Endothelial cell of umbilical vein (primary cell): ENCODE measurements around the gene KIAA1958. TPM values are rescaled to one million over a fixed set of nuclear protein-coding genes. Genes with fewer than 3 reads are reported as not detected.

Source experiments
- BruUV-seq: library from RNA; stranded (reverse); fragments of 400-500 nt; replicated peaks from 2 replicates; lab custom pipeline; 2021; lab: Mats Ljungman, UMichigan
- CTCF ChIA-PET: fragments of 300-600, 350-600 bp; sonication (Branson Sonifier 250); formaldehyde crosslinking; loops from one replicate; lab custom pipeline; 2021; ENCODE audit warnings: antibody characterized with exemption, inconsistent platforms; lab: Charles Lee
- POLR2A ChIA-PET: fragments of 300-600, 350-600 bp; sonication (Branson Sonifier 250); formaldehyde crosslinking; loops from one replicate; lab custom pipeline; 2021; ENCODE audit warnings: antibody characterized with exemption, inconsistent platforms; lab: Charles Lee
- DNase-seq: peaks from one replicate; pipeline ENCODE4 v3.0.0-alpha.2; 2011; ENCODE audit warnings: low read depth, low spot score
- FAIRE-seq: peaks from 2 replicates; lab custom pipeline; 2011; peaks lifted over from hg19 to GRCh38; lab: Jason Lieb, UNC
- H2AFZ ChIP-seq: 2 replicates; pipeline ENCODE4 v1.6.0; 2012; ENCODE audit warnings: low read depth, low read length, control low read depth, inconsistent platforms
- H3K27ac ChIP-seq: 2 replicates; pipeline ENCODE4 v1.5.1; 2011; ENCODE audit warnings: low read depth, mild to moderate bottlenecking, control low read depth, low read length, moderate library complexity; ENCODE audit not compliant: insufficient read depth
- H3K27me3 ChIP-seq, 2 experiments: 2 replicates each; pipeline versions ENCODE4 v1.6.0 to v1.6.1; 2011; ENCODE audit warnings: low read length in 2 of 2, mixed read lengths in 1 of 2; ENCODE audit not compliant: control insufficient read depth in 2 of 2, insufficient read depth in 2 of 2
- H3K36me3 ChIP-seq, 2 experiments: 2 replicates in 1 of 2; 3 replicates in 1 of 2; pipeline ENCODE4 v1.5.1; 2011; ENCODE audit warnings: low read length in 2 of 2, mild to moderate bottlenecking in 1 of 2, moderate library complexity in 1 of 2; ENCODE audit not compliant: control insufficient read depth in 2 of 2, insufficient read depth in 2 of 2; ENCODE audit errors: extremely low read depth in 1 of 2
- H3K4me1 ChIP-seq: 3 replicates; pipeline ENCODE4 v1.5.1; 2011; ENCODE audit warnings: mild to moderate bottlenecking, low read length; ENCODE audit not compliant: control insufficient read depth, insufficient read depth; ENCODE audit errors: extremely low read depth
- H3K4me2 ChIP-seq: 2 replicates; pipeline ENCODE4 v1.6.1; 2011; ENCODE audit warnings: low read length, control low read depth, mixed read lengths; ENCODE audit not compliant: insufficient read depth
- H3K4me3 ChIP-seq, 3 experiments: fragments of 200-600 bp in 1 of 3; sonication (generic), shearing (Covaris generic) in 1 of 3; replicated peaks in 1 of 3; 2 replicates each; pipeline ENCODE4 v1.5.1; 2011 to 2016; ENCODE audit warnings: control low read depth in 3 of 3, low read length in 3 of 3, mild to moderate bottlenecking in 2 of 3, inconsistent platforms in 1 of 3, low read depth in 1 of 3, moderate library complexity in 1 of 3; ENCODE audit not compliant: insufficient read depth in 1 of 3
- H3K79me2 ChIP-seq: 2 replicates; pipeline ENCODE4 v1.6.0; 2012; ENCODE audit warnings: low read length, inconsistent platforms; ENCODE audit not compliant: control insufficient read depth, insufficient read depth
- H3K9ac ChIP-seq: replicated peaks from 2 replicates; pipeline ENCODE3; 2011; ENCODE audit warnings: low read length, control low read depth; ENCODE audit not compliant: insufficient read depth; ENCODE audit errors: extremely low read depth
- H3K9me1 ChIP-seq: replicated peaks from 3 replicates; pipeline ENCODE4 v1.6.0; 2011; ENCODE audit warnings: mild to moderate bottlenecking, low read length; ENCODE audit not compliant: control insufficient read depth, insufficient read depth; ENCODE audit errors: extremely low read depth
- H3K9me3 ChIP-seq: replicated peaks from 2 replicates; pipeline ENCODE4 v1.5.1; 2012; ENCODE audit warnings: low read length, inconsistent platforms; ENCODE audit not compliant: control insufficient read depth, insufficient read depth
- H4K20me1 ChIP-seq: replicated peaks from 2 replicates; pipeline ENCODE3; 2011; ENCODE audit warnings: mild to moderate bottlenecking, low read length; ENCODE audit not compliant: control insufficient read depth, insufficient read depth; ENCODE audit errors: extremely low read depth
- CTCF ChIP-seq, 2 donors: IDR thresholded peaks; 1 replicate in 1 of 2; 2 replicates in 1 of 2; pipeline ENCODE4 v1.5.1; 2011; ENCODE audit warnings: low read length in 2 of 2, mild to moderate bottlenecking in 2 of 2, moderate library complexity in 2 of 2, control low read depth in 1 of 2, inconsistent platforms in 1 of 2, low read depth in 1 of 2; ENCODE audit not compliant: insufficient read depth in 1 of 2; ENCODE audit errors: extremely low read depth in 1 of 2
- EZH2 ChIP-seq: IDR thresholded peaks from 2 replicates; pipeline ENCODE4 v1.6.1; 2012; ENCODE audit warnings: borderline replicate concordance, low read depth, mild to moderate bottlenecking, moderate library complexity, low read length, inconsistent platforms; ENCODE audit not compliant: severe bottlenecking
- FOS ChIP-seq: IDR thresholded peaks from 2 replicates; pipeline ENCODE4 v1.6.1; 2011; ENCODE audit warnings: mild to moderate bottlenecking, low read length, moderate library complexity, borderline replicate concordance; ENCODE audit not compliant: insufficient read depth
- GATA2 ChIP-seq: IDR thresholded peaks from 2 replicates; pipeline ENCODE4 v1.7.0; 2011; ENCODE audit warnings: low read depth, mild to moderate bottlenecking, moderate library complexity, mixed read lengths, low read length; ENCODE audit not compliant: insufficient read length, insufficient read depth
- JUN ChIP-seq: IDR thresholded peaks from 2 replicates; pipeline ENCODE4 v1.6.1; 2011; ENCODE audit warnings: borderline replicate concordance, low read depth; ENCODE audit not compliant: insufficient read length, insufficient read depth
- MAX ChIP-seq: IDR thresholded peaks from 2 replicates; pipeline ENCODE4 v1.6.1; 2011; ENCODE audit not compliant: insufficient read depth, insufficient read length
- MYC ChIP-seq: IDR thresholded peaks from one replicate; pipeline ENCODE4 v1.6.1; 2011; ENCODE audit warnings: mild to moderate bottlenecking, low read depth, low read length
- POLR2A ChIP-seq: IDR thresholded peaks from 2 replicates; pipeline ENCODE4 v1.6.1; 2012; ENCODE audit warnings: low read depth, mild to moderate bottlenecking, control low read depth, low read length
- POLR2AphosphoS5 ChIP-seq: IDR thresholded peaks from 2 replicates; pipeline ENCODE4 v1.6.1; 2012; ENCODE audit warnings: low read depth, mild to moderate bottlenecking, control low read depth, low read length, moderate library complexity; ENCODE audit not compliant: insufficient read depth
- dilution Hi-C: fragments of 300-500 bp; cut with MboI; formaldehyde crosslinking; loops from one replicate; pipeline ENCODE4 v1.15.0; 2019; ENCODE audit warnings: low sequenced_read_pairs; ENCODE audit not compliant: extremely low pct_ligation_motif_present
- intact Hi-C: fragments of 100-400 bp; cut with micrococcal nuclease; formaldehyde crosslinking; loops from one replicate; pipeline ENCODE4 v1.10.0; 2022
- polyA plus RNA-seq, 4 experiments: library from polyadenylated mRNA; depleted of rRNA in 3 of 4; stranded (reverse) in 3 of 4; unstranded in 1 of 4; fragments of >200 nt; gene quantifications; 2 replicates each; pipeline versions ENCODE4 v1.2.1 to v1.2.3, GENCODE V29; 2011 to 2012; ENCODE audit warnings: missing spikeins in 1 of 4
- total RNA-seq: library from RNA; stranded (reverse); gene quantifications from 2 replicates; pipeline ENCODE4 v1.2.3, GENCODE V29; 2021

The KIAA1958 gene
- total and polyA plus RNA-seq, 2 donors (not counting 3 experiments of a cell fraction or from before 2014, with no cell fraction given) = 1.7 to 5.0 TPM

- H3K4me1 ChIP-seq = no peaks in the 10 kb centered on the region
- peaks cover 2 to 3% of the 10 kb centered on the region in 2 experiments for H3K36me3 ChIP-seq
- no peak overlapping the region for H3K27ac ChIP-seq
- DNase-seq = no peak
- no peak overlapping the region for H3K9ac ChIP-seq
- CTCF ChIA-PET = interaction anchor here (0.9 kb wide), 2 partner anchors 42 to 101 kb away, joined by 3 read pairs; no protein-coding TSS in a partner anchor
- no peaks in the 10 kb centered on the region for H3K79me2 ChIP-seq
- no peak for FAIRE-seq
- H3K4me3 ChIP-seq = no peak overlapping the region
- BruUV-seq = no TSS peak
- H3K9me1 ChIP-seq = no peaks in the 10 kb centered on the region
- no peak overlapping the region for H3K4me2 ChIP-seq
- dilution Hi-C loops (no loop called here), intact Hi-C loops (no loop called here)
- TF ChIP-seq POLR2AphosphoS5 = no peak
- TF ChIP-seq POLR2A = no peak
- H3K27me3 ChIP-seq = no peaks in the 10 kb centered on the region
- H4K20me1 ChIP-seq = no peaks in the 10 kb centered on the region
- H2AFZ ChIP-seq = no peak overlapping the region
- POLR2A ChIA-PET = no interaction called here
- no peaks in the 10 kb centered on the region for H3K9me3 ChIP-seq
Observed at GRCh38 chr9:112696461-112696860, 209.8 kb downstream of the KIAA1958 start.

- intact Hi-C loops = no loop called here
- POLR2A ChIA-PET = no interaction called here
Observed at GRCh38 chr9:112699230-112699629, 212.6 kb downstream of the KIAA1958 start.

More at GRCh38 chr9:112699230-112699629, 212.6 kb downstream of the KIAA1958 start:
- peaks cover 2 to 3% of the 10 kb centered on the region in 2 experiments for H3K36me3 ChIP-seq
- FAIRE-seq = no peak
- dilution Hi-C loops = no loop called here
- BruUV-seq = no TSS peak
- no peak overlapping the region for H3K4me2 ChIP-seq
- H3K9me3 ChIP-seq = no peaks in the 10 kb centered on the region
- no peak overlapping the region for H2AFZ ChIP-seq
- H3K9ac ChIP-seq = no peak overlapping the region
- TF ChIP-seq GATA2 (no peak), JUN (no peak), FOS (no peak), MYC (no peak), EZH2 (no peak), POLR2A (no peak), MAX (no peak), POLR2AphosphoS5 (no peak), CTCF (IDR thresholded peaks at IDR 0.05; ENCODE audit: extremely low read depth in 1 of 2, insufficient read depth in 1 of 2, low read depth in 1 of 2, low read length in 2 of 2) (no peak)
- no peaks in the 10 kb centered on the region for H4K20me1 ChIP-seq
- no peak overlapping the region for H3K4me3 ChIP-seq
- CTCF ChIA-PET = no interaction called here
- H3K27ac ChIP-seq = no peak overlapping the region
- no peaks in the 10 kb centered on the region for H3K27me3 ChIP-seq
- no peaks in the 10 kb centered on the region for H3K79me2 ChIP-seq
- no peaks in the 10 kb centered on the region for H3K4me1 ChIP-seq
- DNase-seq = no peak
- H3K9me1 ChIP-seq = no peaks in the 10 kb centered on the region
